Smooth muscle cell (in vitro differentiated cells): ENCODE measurements around the gene LARP1B. TPM values are rescaled to one million over a fixed set of nuclear protein-coding genes. Genes with fewer than 3 reads are reported as not detected.

Experiments used
- DNase-seq: peaks from one replicate; lab custom pipeline; 2025; ENCODE audit not compliant: unreplicated experiment; lab: John Stamatoyannopoulos, UW
- H2AFZ ChIP-seq: fragments of 200-600 bp; sonication (generic); 2 replicates; pipeline ENCODE4 v1.6.0; 2016; ENCODE audit warnings: antibody characterized with exemption, low read depth, mild to moderate bottlenecking
- H3F3A ChIP-seq: fragments of 200-600 bp; sonication (generic); 2 replicates; pipeline ENCODE4 v1.6.0; 2017; ENCODE audit warnings: antibody characterized with exemption, low read depth
- H3K27ac ChIP-seq: fragments of 200-600 bp; sonication (generic); 2 replicates; pipeline ENCODE4 v1.5.1; 2016; ENCODE audit warnings: low read depth, mild to moderate bottlenecking
- H3K27me3 ChIP-seq: fragments of 200-600 bp; sonication (generic); 2 replicates; pipeline ENCODE4 v1.6.1; 2016; ENCODE audit warnings: low read depth, mild to moderate bottlenecking
- H3K36me3 ChIP-seq: fragments of 200-600 bp; sonication (generic); 2 replicates; pipeline ENCODE4 v1.5.1; 2016; ENCODE audit warnings: low read depth
- H3K4me1 ChIP-seq: fragments of 200-600 bp; sonication (generic); 2 replicates; pipeline ENCODE4 v1.5.1; 2016; ENCODE audit warnings: low read depth
- H3K4me2 ChIP-seq: fragments of 200-600 bp; sonication (generic); 2 replicates; pipeline ENCODE4 v1.6.0; 2016; ENCODE audit warnings: mild to moderate bottlenecking
- H3K4me3 ChIP-seq: fragments of 200-600 bp; sonication (generic); 2 replicates; pipeline ENCODE4 v1.5.1; 2016; ENCODE audit warnings: mild to moderate bottlenecking
- H3K79me2 ChIP-seq: fragments of 200-600 bp; sonication (generic); 2 replicates; pipeline ENCODE4 v1.6.0; 2016; ENCODE audit warnings: low read depth, mild to moderate bottlenecking
- H3K9ac ChIP-seq: fragments of 200-600 bp; sonication (generic); 2 replicates; pipeline ENCODE4 v1.6.0; 2016; ENCODE audit warnings: low read depth
- H3K9me3 ChIP-seq: fragments of 200-600 bp; sonication (generic); replicated peaks from 2 replicates; pipeline ENCODE4 v1.5.1; 2016; ENCODE audit warnings: low read depth
- H4K20me1 ChIP-seq: fragments of 200-600 bp; sonication (generic); 2 replicates; pipeline ENCODE4 v1.6.0; 2016; ENCODE audit warnings: low read depth
- WGBS: methylation state at CpG from one replicate; pipeline ENCODE4 v1.1.7; 2016; ENCODE audit warnings: low lambda C conversion rate; 5-methylcytosine and 5-hydroxymethylcytosine counted together
- polyA plus RNA-seq: library from polyadenylated mRNA; unstranded; fragments of >200 nt; fragmentation: Nextera tagmentation; extraction: Ambion mirVana; gene quantifications from 2 replicates; pipeline ENCODE4 v1.2.1, GENCODE V29; 2016
- total RNA-seq: library from RNA; depleted of rRNA; stranded (reverse); fragments of >200 nt; gene quantifications from 2 replicates; pipeline ENCODE4 v1.2.3, GENCODE V29; 2014
- TF ChIP-seq, protein P1 (sequence below): fragments of 200-600 bp; sonication (generic); IDR thresholded peaks from 2 replicates; pipeline ENCODE4 v1.5.1; 2017; ENCODE audit warnings: borderline replicate concordance, mild to moderate bottlenecking, antibody characterized with exemption; ENCODE audit not compliant: insufficient read depth, poor library complexity, severe bottlenecking

LARP1B gene
- total and polyA plus RNA-seq, 2 experiments from 2014 or later = 6.9 to 19.1 TPM

DNA sequence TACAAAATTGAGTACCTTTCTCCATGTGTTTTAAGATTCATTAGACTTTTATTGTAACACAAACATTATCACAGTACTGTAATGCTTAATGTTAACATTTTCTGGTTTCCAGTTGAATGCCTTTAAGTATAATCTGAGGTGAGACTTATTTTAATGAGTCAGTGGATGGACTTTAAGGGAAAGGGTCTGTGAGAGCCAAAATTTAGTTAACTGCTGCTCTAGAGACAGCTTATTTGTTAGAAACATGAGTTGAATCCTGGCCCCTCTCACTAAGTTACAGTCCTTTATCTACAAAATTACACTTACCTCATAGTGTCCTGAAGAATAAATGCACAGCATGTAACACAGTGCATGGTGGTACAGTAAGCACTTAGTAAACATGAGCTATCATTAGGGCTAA, 160.5 kb downstream of the LARP1B start:
- H2AFZ ChIP-seq = no peak overlapping the region
- no peak for DNase-seq
- no peak overlapping the region for H3K27ac ChIP-seq
- TF ChIP-seq, protein P1, sequence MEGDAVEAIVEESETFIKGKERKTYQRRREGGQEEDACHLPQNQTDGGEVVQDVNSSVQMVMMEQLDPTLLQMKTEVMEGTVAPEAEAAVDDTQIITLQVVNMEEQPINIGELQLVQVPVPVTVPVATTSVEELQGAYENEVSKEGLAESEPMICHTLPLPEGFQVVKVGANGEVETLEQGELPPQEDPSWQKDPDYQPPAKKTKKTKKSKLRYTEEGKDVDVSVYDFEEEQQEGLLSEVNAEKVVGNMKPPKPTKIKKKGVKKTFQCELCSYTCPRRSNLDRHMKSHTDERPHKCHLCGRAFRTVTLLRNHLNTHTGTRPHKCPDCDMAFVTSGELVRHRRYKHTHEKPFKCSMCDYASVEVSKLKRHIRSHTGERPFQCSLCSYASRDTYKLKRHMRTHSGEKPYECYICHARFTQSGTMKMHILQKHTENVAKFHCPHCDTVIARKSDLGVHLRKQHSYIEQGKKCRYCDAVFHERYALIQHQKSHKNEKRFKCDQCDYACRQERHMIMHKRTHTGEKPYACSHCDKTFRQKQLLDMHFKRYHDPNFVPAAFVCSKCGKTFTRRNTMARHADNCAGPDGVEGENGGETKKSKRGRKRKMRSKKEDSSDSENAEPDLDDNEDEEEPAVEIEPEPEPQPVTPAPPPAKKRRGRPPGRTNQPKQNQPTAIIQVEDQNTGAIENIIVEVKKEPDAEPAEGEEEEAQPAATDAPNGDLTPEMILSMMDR = no peak
- no peaks in the 10 kb centered on the region for H3K4me1 ChIP-seq
- H3K9me3 ChIP-seq = no peaks in the 10 kb centered on the region
- no peaks in the 10 kb centered on the region for H3K36me3 ChIP-seq
- no peaks in the 10 kb centered on the region for H3K79me2 ChIP-seq
- H3F3A ChIP-seq = peaks cover 3% of the 10 kb centered on the region
- H3K9ac ChIP-seq = no peak overlapping the region
- no peak overlapping the region for H3K4me3 ChIP-seq
- H3K4me2 ChIP-seq = no peak overlapping the region
- no peaks in the 10 kb centered on the region for H3K27me3 ChIP-seq
- no peaks in the 10 kb centered on the region for H4K20me1 ChIP-seq

DNA sequence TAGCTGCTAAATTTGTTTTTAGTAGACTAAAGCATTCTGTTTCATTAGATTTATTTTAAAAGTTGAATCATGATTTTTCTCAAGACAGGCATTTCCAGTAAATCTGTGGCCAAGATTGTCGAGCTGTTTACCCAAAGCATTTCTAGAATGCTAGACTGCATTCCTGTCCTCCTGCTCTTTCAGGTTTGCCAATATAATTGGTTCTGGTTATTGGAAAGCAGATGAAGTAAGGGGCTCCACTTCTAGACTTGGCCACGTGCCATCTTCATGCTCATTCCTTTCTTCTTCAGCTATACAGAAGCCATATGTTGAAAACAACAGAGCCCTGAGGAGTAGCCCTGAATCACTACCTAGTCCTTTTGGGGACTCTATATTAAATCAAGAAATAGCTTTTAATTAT, 164.0 kb downstream of the LARP1B start:
- Histone ChIP-seq H3K4me3 (no peak overlapping the region), H3K4me1 (peaks cover 5% of the 10 kb centered on the region), H3F3A (peaks cover 3% of the 10 kb centered on the region), H3K27me3 (no peaks in the 10 kb centered on the region), H3K27ac (no peak overlapping the region), H3K9me3 (no peaks in the 10 kb centered on the region), H4K20me1 (no peaks in the 10 kb centered on the region), H2AFZ (no peak overlapping the region), H3K4me2 (peak overlapping the region; percentile 20), H3K79me2 (no peaks in the 10 kb centered on the region), H3K9ac (no peak overlapping the region), H3K36me3 (no peaks in the 10 kb centered on the region)
- no peak for DNase-seq
- WGBS = 66% methylated on average over 2 of the region's 2 CpGs
- TF ChIP-seq, protein P1 = no peak

GRCh38 chr4:128227991-128228571, 167.0 kb downstream of the LARP1B start:
- Histone ChIP-seq H3K27ac (no peak overlapping the region), H3K79me2 (no peaks in the 10 kb centered on the region), H3K4me2 (no peak overlapping the region), H3K36me3 (no peaks in the 10 kb centered on the region), H3K4me3 (no peak overlapping the region), H4K20me1 (no peaks in the 10 kb centered on the region), H2AFZ (no peak overlapping the region), H3K4me1 (peaks cover 5% of the 10 kb centered on the region), H3K9me3 (no peaks in the 10 kb centered on the region), H3K27me3 (no peaks in the 10 kb centered on the region), H3K9ac (no peak overlapping the region), H3F3A (no peaks in the 10 kb centered on the region)
- WGBS = 84% methylated on average over 2 of the region's 2 CpGs
- TF ChIP-seq, protein P1 = no peak
- no peak for DNase-seq
